ENCODE measurements around the gene NRIP1.

DNA sequence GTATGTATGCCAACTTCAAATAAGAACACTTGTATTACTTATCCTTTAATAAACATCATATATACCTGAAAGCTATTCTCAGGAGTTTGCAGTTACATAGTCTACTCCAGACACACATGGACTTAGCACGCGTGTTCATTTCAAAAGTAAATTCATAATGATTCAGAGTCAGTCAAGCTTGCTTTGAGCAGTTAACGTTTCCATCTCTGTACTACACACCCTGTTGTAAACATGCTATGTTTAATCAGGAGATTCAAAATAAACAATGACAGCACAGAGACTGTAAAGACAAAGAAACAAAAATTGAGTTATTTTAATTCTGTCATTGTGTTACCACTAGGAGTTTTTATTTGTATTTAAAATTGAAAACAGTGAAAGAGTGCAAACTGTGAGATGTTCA is 119.6 kb downstream of the NRIP1 start:
- TF ChIP-seq, protein P1, sequence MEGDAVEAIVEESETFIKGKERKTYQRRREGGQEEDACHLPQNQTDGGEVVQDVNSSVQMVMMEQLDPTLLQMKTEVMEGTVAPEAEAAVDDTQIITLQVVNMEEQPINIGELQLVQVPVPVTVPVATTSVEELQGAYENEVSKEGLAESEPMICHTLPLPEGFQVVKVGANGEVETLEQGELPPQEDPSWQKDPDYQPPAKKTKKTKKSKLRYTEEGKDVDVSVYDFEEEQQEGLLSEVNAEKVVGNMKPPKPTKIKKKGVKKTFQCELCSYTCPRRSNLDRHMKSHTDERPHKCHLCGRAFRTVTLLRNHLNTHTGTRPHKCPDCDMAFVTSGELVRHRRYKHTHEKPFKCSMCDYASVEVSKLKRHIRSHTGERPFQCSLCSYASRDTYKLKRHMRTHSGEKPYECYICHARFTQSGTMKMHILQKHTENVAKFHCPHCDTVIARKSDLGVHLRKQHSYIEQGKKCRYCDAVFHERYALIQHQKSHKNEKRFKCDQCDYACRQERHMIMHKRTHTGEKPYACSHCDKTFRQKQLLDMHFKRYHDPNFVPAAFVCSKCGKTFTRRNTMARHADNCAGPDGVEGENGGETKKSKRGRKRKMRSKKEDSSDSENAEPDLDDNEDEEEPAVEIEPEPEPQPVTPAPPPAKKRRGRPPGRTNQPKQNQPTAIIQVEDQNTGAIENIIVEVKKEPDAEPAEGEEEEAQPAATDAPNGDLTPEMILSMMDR (IDR thresholded peaks at IDR 0.05 in 2 of 3, conservative IDR thresholded peaks at IDR 0.05 in 1 of 3; ENCODE audit: control insufficient read depth in 2 of 3, extremely low read depth in 1 of 3, insufficient read depth in 1 of 3, low read depth in 3 of 3, low read length in 3 of 3) = no peak
- TF ChIP-seq RCOR1 (conservative IDR thresholded peaks at IDR 0.05; ENCODE audit: low read depth, low read length) (no peak), BMI1 (IDR thresholded peaks at IDR 0.05; ENCODE audit: borderline replicate concordance) (no peak)

All from GM12878 (cell line).